HG02571 (cell line): ENCODE data around the gene THAP11.
A peak's percentile ranks its signal among the peaks of the same experiment; 100 is the strongest.

Experiments used
- ATAC-seq: cut with Tn5 transposase; IDR thresholded peaks from one replicate; pipeline ENCODE4 v1.9.1; 2021; ENCODE audit warnings: mild to moderate bottlenecking, moderate library complexity; ENCODE audit not compliant: unreplicated experiment

Gene THAP11

GRCh38 chr16:67841816-67842508, at the start of gene THAP11:
Gene THAP11, plus strand, starts transcription at chr16:67842320. Its CDS starts 235 bp downstream, at chr16:67842555.
- peak; percentile 46 for ATAC-seq

- no peak for ATAC-seq
These were observed 45.9 kb upstream of the THAP11 start for GRCh38 chr16:67796099-67796718.

- ATAC-seq: no peak
These were observed 41.7 kb upstream of the THAP11 start for GRCh38 chr16:67800338-67800926.

- no peak for ATAC-seq
These were observed 40.9 kb upstream of the THAP11 start for GRCh38 chr16:67801241-67801640.

- no peak for ATAC-seq
These were observed 40.2 kb upstream of the THAP11 start for GRCh38 chr16:67801883-67802282.

GRCh38 chr16:67803894-67804293, 38.2 kb upstream of the THAP11 start:
- no peak for ATAC-seq

GRCh38 chr16:67804853-67805542, 37.1 kb upstream of the THAP11 start:
- ATAC-seq: no peak

- no peak for ATAC-seq
These were observed 36.2 kb upstream of the THAP11 start for GRCh38 chr16:67805718-67806427.

- peak; percentile 92 for ATAC-seq
These were observed 35.5 kb upstream of the THAP11 start, which contains the start of the genes RANBP10 and TSNAXIP1 for GRCh38 chr16:67806428-67807147. Gene RANBP10, minus strand, starts transcription at chr16:67806560. Its CDS starts 24 bp downstream, at chr16:67806536. Gene TSNAXIP1, plus strand, starts transcription at chr16:67806889. Its CDS starts 261 bp downstream, at chr16:67807150.

- no peak for ATAC-seq
These were observed 34.9 kb upstream of the THAP11 start for GRCh38 chr16:67807148-67807682.

- ATAC-seq: no peak
These were observed 30.2 kb upstream of the THAP11 start for GRCh38 chr16:67811899-67812298.

GRCh38 chr16:67814567-67814966, 27.6 kb upstream of the THAP11 start:
- ATAC-seq: no peak

- no peak for ATAC-seq
These were observed 21.4 kb upstream of the THAP11 start for GRCh38 chr16:67820608-67821259.

GRCh38 chr16:67822511-67822910, 19.6 kb upstream of the THAP11 start:
- ATAC-seq: no peak

- no peak for ATAC-seq
These were observed 17.0 kb upstream of the THAP11 start for GRCh38 chr16:67825119-67825518.

- no peak for ATAC-seq
These were observed 16.2 kb upstream of the THAP11 start for GRCh38 chr16:67825906-67826305.

GRCh38 chr16:67828651-67829050, 13.5 kb upstream of the THAP11 start:
- no peak for ATAC-seq

GRCh38 chr16:67833030-67833414, 9.1 kb upstream of the THAP11 start:
- no peak for ATAC-seq
